SK-N-SH (cell line): Measurements from ENCODE around the gene PUSL1. TPM values are rescaled to one million over a fixed set of nuclear protein-coding genes. Genes with fewer than 3 reads are reported as not detected.

Source experiments
- CTCF ChIA-PET: fragments of 300-600, 350-600 bp; formaldehyde crosslinking; extraction: SDS; loops from one replicate; lab custom pipeline; 2021; lab: Yijun Ruan, JAX
- POLR2A ChIA-PET: fragments of 350-600 bp; sonication (Branson Sonifier 250); formaldehyde crosslinking; extraction: SDS; loops from one replicate; lab custom pipeline; 2020; ENCODE audit warnings: antibody characterized with exemption, inconsistent platforms; lab: Yijun Ruan, JAX
- DNase-seq: peaks from one replicate; pipeline ENCODE4 v3.0.0; 2012
- H2AFZ ChIP-seq: fragments of 200-600 bp; sonication (generic); 2 replicates; pipeline ENCODE4 v1.8.1; 2016; ENCODE audit warnings: antibody characterized with exemption, mild to moderate bottlenecking, low read depth
- H3F3A ChIP-seq: fragments of 200-600 bp; sonication (generic); replicated peaks from 2 replicates; pipeline ENCODE3; 2016; ENCODE audit warnings: antibody characterized with exemption, mild to moderate bottlenecking; ENCODE audit not compliant: insufficient read depth
- H3K27ac ChIP-seq, 2 experiments: fragments of 200-500 bp in 1 of 2; fragments of 200-600 bp in 1 of 2; sonication (Bioruptor generic) in 1 of 2; sonication (generic), shearing (Covaris generic) in 1 of 2; 2 replicates each; pipeline versions ENCODE4 v1.5.1 to v1.6.1; 2014 to 2016; ENCODE audit warnings: low read depth in 2 of 2, inconsistent platforms in 1 of 2, low read length in 1 of 2, mild to moderate bottlenecking in 1 of 2, mixed read lengths in 1 of 2
- H3K27me3 ChIP-seq: fragments of 200-600 bp; sonication (generic), shearing (Covaris generic); 2 replicates; pipeline ENCODE4 v1.6.1; 2016; ENCODE audit warnings: mixed run types; ENCODE audit not compliant: insufficient read depth
- H3K36me3 ChIP-seq, 2 experiments: fragments of 200-500 bp in 1 of 2; fragments of 200-600 bp in 1 of 2; sonication (Bioruptor generic) in 1 of 2; sonication (generic) in 1 of 2; replicated peaks in 1 of 2; 2 replicates each; pipeline versions ENCODE3 to v1.5.1; 2014 to 2016; ENCODE audit warnings: low read length in 1 of 2, mild to moderate bottlenecking in 1 of 2; ENCODE audit not compliant: insufficient read depth in 2 of 2, control insufficient read depth in 1 of 2
- H3K4me1 ChIP-seq, 2 experiments: fragments of 200-500 bp in 1 of 2; fragments of 200-600 bp in 1 of 2; sonication (Bioruptor generic) in 1 of 2; sonication (generic), shearing (Covaris generic) in 1 of 2; 2 replicates each; pipeline versions ENCODE4 v1.5.1 to v1.6.1; 2014 to 2016; ENCODE audit warnings: low read depth in 1 of 2, low read length in 1 of 2, mixed run types in 1 of 2; ENCODE audit not compliant: insufficient read depth in 2 of 2, control insufficient read depth in 1 of 2
- H3K4me2 ChIP-seq: fragments of 200-600 bp; sonication (generic), shearing (Covaris generic); 2 replicates; pipeline ENCODE4 v1.6.1; 2017; ENCODE audit warnings: mixed run types
- H3K4me3 ChIP-seq, 2 experiments: fragments of 200-500 bp in 1 of 2; fragments of 200-600 bp in 1 of 2; sonication (Bioruptor generic) in 1 of 2; sonication (generic), shearing (Covaris generic) in 1 of 2; 2 replicates each; pipeline versions ENCODE4 v1.5.1 to v1.8.1; 2014 to 2016; ENCODE audit warnings: low read depth in 2 of 2, inconsistent platforms in 1 of 2, low read length in 1 of 2, mild to moderate bottlenecking in 1 of 2, mixed read lengths in 1 of 2, moderate library complexity in 1 of 2
- H3K79me2 ChIP-seq: fragments of 200-600 bp; sonication (generic); 2 replicates; pipeline ENCODE4 v1.8.1; 2017; ENCODE audit warnings: mild to moderate bottlenecking; ENCODE audit not compliant: insufficient read depth
- H3K9ac ChIP-seq: fragments of 200-600 bp; sonication (generic); 2 replicates; pipeline ENCODE4 v1.6.1; 2017; ENCODE audit warnings: mixed run types
- H3K9me2 ChIP-seq: fragments of 200-600 bp; sonication (generic); 2 replicates; pipeline ENCODE4 v1.6.1; 2017; ENCODE audit warnings: mixed run types
- H3K9me3 ChIP-seq: fragments of 200-600 bp; sonication (generic); 2 replicates; pipeline ENCODE4 v1.6.1; 2017; ENCODE audit warnings: mixed run types, mild to moderate bottlenecking, moderate library complexity
- H4K20me1 ChIP-seq: fragments of 200-600 bp; sonication (generic); 2 replicates; pipeline ENCODE4 v1.6.1; 2017; ENCODE audit warnings: mild to moderate bottlenecking, mixed run types; ENCODE audit not compliant: insufficient read depth
- CHD2 ChIP-seq: fragments of 150-350 bp; IDR thresholded peaks from 2 replicates; pipeline ENCODE4 v1.6.1; 2018; ENCODE audit warnings: low read length; ENCODE audit not compliant: partially characterized antibody
- CTCF ChIP-seq: fragments of 200-600 bp; sonication (generic); IDR thresholded peaks from 2 replicates; pipeline ENCODE4 v1.6.1; 2017; ENCODE audit warnings: antibody characterized with exemption, mild to moderate bottlenecking, moderate library complexity
- ELF1 ChIP-seq: IDR thresholded peaks from 2 replicates; pipeline ENCODE4 v1.4.0; 2012
- EP300 ChIP-seq, 2 experiments: IDR thresholded peaks; 2 replicates each; pipeline versions ENCODE4 v1.4.0 to v1.6.1; 2012; ENCODE audit warnings: borderline replicate concordance in 1 of 2, low read depth in 1 of 2, low read length in 1 of 2
- FOSL2 ChIP-seq: IDR thresholded peaks from 2 replicates; pipeline ENCODE4 v1.4.0; 2012; ENCODE audit warnings: low read depth, mild to moderate bottlenecking, moderate library complexity, borderline replicate concordance
- GABPA ChIP-seq: IDR thresholded peaks from 2 replicates; pipeline ENCODE4 v1.4.0; 2012; ENCODE audit warnings: low read depth, mild to moderate bottlenecking
- JUND ChIP-seq: IDR thresholded peaks from 2 replicates; pipeline ENCODE4 v1.4.0; 2012
- MEF2A ChIP-seq: IDR thresholded peaks from 2 replicates; pipeline ENCODE4 v1.4.0; 2012; ENCODE audit warnings: low read depth, borderline replicate concordance
- NFIC ChIP-seq: IDR thresholded peaks from 2 replicates; pipeline ENCODE4 v1.4.0; 2012; ENCODE audit warnings: borderline replicate concordance
- PBX3 ChIP-seq: IDR thresholded peaks from 2 replicates; pipeline ENCODE4; 2012
- POLR2AphosphoS5 ChIP-seq: IDR thresholded peaks from 2 replicates; pipeline ENCODE4 v1.6.1; 2012; ENCODE audit warnings: low read depth, low read length
- RAD21 ChIP-seq: IDR thresholded peaks from 2 replicates; pipeline ENCODE4 v1.6.1; 2012; ENCODE audit warnings: mild to moderate bottlenecking, low read length
- RCOR1 ChIP-seq: fragments of 150-350 bp; IDR thresholded peaks from 2 replicates; pipeline ENCODE4 v1.6.1; 2017; ENCODE audit warnings: antibody characterized with exemption, low read length
- SIN3A ChIP-seq: IDR thresholded peaks from 2 replicates; pipeline ENCODE4 v1.6.1; 2012; ENCODE audit warnings: low read depth, mild to moderate bottlenecking, low read length, moderate library complexity, borderline replicate concordance
- SMC3 ChIP-seq: IDR thresholded peaks from 2 replicates; pipeline ENCODE4 v1.6.1; 2012; ENCODE audit warnings: low read depth, low read length, improper control_type of control experiment
- TCF12 ChIP-seq: IDR thresholded peaks from 2 replicates; pipeline ENCODE4 v1.4.0; 2012
- USF1 ChIP-seq: IDR thresholded peaks from 2 replicates; pipeline ENCODE4 v1.4.0; 2012; ENCODE audit warnings: low read depth, borderline replicate concordance
- USF2 ChIP-seq: fragments of 150-350 bp; IDR thresholded peaks from 2 replicates; pipeline ENCODE4 v1.6.1; 2017; ENCODE audit warnings: antibody characterized with exemption, low read length, low read depth, borderline replicate concordance
- YY1 ChIP-seq: IDR thresholded peaks from 2 replicates; pipeline ENCODE4 v1.4.0; 2012; ENCODE audit warnings: low read depth, mild to moderate bottlenecking
- ZBTB33 ChIP-seq: IDR thresholded peaks from 2 replicates; pipeline ENCODE4 v1.4.0; 2012; ENCODE audit warnings: low read depth, borderline replicate concordance
- WGBS: methylation state at CpG from one replicate; pipeline ENCODE4 v1.1.6; 2017; ENCODE audit warnings: low lambda C conversion rate; 5-methylcytosine and 5-hydroxymethylcytosine counted together
- polyA plus RNA-seq, 3 experiments: library from polyadenylated mRNA; depleted of rRNA; stranded (reverse); fragments of >200 nt; gene quantifications; 2 replicates each; pipeline ENCODE4 v1.2.3, GENCODE V29; 2012

Gene PUSL1
- polyA plus RNA-seq, 1 of the 3 experiments (the other 2 are of a cell fraction) = 19.0 TPM

GRCh38 chr1:1358433-1359271 is 50.3 kb downstream of the PUSL1 start, which contains the start of gene MXRA8:
TSS of gene MXRA8 (minus strand) at chr1:1358555. CDS start at chr1:1358504, 51 bp downstream.
- Histone ChIP-seq H3K36me3 (no peaks in the 10 kb centered on the region), H3K4me2 (peak within 1 kb of the TSS; percentile 70; the same call in 1 of the 2 replicates), H3K4me1 (peaks cover 20 to 52% of the 10 kb centered on the region in 2 experiments; a peak in 3 of 4 replicates), H2AFZ (0 out of 2 replicates have a peak within 1 kb of the TSS, but pooled peaks have one; percentile 41), H3K27me3 (no peaks in the 10 kb centered on the region), H3F3A (peaks cover 7% of the 10 kb centered on the region), H3K9ac (peak within 1 kb of the TSS; percentile 67; the same call in 1 of the 2 replicates), H3K79me2 (no peaks in the 10 kb centered on the region), H4K20me1 (no peaks in the 10 kb centered on the region), H3K9me3 (no peaks in the 10 kb centered on the region), H3K4me3 (no peak within 1 kb of the TSS), H3K27ac (peak within 1 kb of the TSS; percentile 88 to 98), H3K9me2 (no peaks in the 10 kb centered on the region)
- DNase-seq = no peak
- TF ChIP-seq CHD2 = no peak
- no peak for TF ChIP-seq TCF12
- TF ChIP-seq MEF2A = no peak
- no peak for TF ChIP-seq POLR2AphosphoS5
- no peak for TF ChIP-seq CTCF
- no peak for TF ChIP-seq SMC3
- TF ChIP-seq GABPA = no peak
- no peak for TF ChIP-seq RAD21
- no peak for TF ChIP-seq ZBTB33
- no peak for TF ChIP-seq NFIC
- no peak for TF ChIP-seq EP300 (IDR thresholded peaks at IDR 0.05; ENCODE audit: borderline replicate concordance in 1 of 2, low read depth in 1 of 2, low read length in 1 of 2)
- no peak for TF ChIP-seq JUND
- TF ChIP-seq RCOR1 = no peak
- TF ChIP-seq USF2 = no peak
- no peak for TF ChIP-seq SIN3A
- no peak for TF ChIP-seq YY1
- TF ChIP-seq PBX3 = no peak
- TF ChIP-seq FOSL2 = no peak
- TF ChIP-seq USF1 = no peak
- TF ChIP-seq ELF1 = no peak
- POLR2A ChIA-PET = interaction anchor here (1.0 to 1.6 kb wide), 2 partner anchors 11 to 17 kb away, joined by 3 to 6 read pairs; partner anchors contain the start of gene AURKAIP1
- CTCF ChIA-PET = interaction anchor here (0.8 to 3.6 kb wide), 2 partner anchors 12 kb away, joined by 4 to 37 read pairs; no protein-coding TSS in a partner anchor
- WGBS = 86% methylated on average over 25 of the region's 29 CpGs
